ENCODE measurements around the gene GAMT. TPM values are rescaled to one million over a fixed set of nuclear protein-coding genes. Genes with fewer than 3 reads are reported as not detected.
A peak's percentile ranks its signal among the peaks of the same experiment; 100 is the strongest.

Gene GAMT
- total and polyA plus RNA-seq, 2 of the 13 experiments (the other 11 are each of a cell fraction or from before 2014, with no cell fraction given), result 115 to 124 TPM

DNA sequence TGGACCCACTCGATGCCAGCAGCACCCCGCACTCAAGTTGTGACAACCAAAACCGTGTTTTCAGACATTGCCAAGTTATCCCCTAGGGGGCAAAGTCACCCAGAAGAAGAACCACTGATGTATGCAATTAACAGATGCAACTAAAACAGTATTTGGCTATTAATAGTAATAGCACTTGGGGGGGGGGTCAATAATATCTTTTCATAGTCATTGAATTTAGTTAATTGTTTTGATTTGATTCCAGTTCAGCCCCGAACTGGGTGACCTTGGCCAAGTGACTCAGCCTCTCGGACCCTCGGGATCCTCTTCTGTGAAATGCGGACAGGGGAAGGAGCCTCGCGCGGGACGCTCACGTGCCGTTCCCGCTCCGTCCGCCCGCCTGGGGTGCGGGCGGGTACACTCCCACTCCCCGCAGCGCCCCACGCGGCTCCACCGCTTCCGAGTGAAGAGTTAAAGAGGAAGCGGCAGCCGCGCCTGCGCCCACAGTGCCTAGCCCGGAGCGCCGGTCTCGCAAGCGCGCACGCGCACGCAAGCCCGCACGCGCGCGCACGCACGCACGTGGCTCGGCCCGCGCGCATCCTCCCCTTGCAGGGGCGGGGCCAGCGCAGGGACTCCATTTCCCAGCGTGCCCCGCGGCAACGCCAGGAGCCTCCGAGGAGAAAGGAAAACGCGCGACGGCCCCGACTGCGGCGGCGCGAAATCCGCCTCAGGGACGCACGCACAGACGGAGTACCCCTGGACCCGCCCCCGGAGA lies 5.6 kb upstream of the GAMT start (continued):
- TF ChIP-seq, protein P1, sequence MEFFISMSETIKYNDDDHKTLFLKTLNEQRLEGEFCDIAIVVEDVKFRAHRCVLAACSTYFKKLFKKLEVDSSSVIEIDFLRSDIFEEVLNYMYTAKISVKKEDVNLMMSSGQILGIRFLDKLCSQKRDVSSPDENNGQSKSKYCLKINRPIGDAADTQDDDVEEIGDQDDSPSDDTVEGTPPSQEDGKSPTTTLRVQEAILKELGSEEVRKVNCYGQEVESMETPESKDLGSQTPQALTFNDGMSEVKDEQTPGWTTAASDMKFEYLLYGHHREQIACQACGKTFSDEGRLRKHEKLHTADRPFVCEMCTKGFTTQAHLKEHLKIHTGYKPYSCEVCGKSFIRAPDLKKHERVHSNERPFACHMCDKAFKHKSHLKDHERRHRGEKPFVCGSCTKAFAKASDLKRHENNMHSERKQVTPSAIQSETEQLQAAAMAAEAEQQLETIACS (CRISPR knock-in tag; IDR thresholded peaks at IDR 0.05), result peak; percentile 98
- TF ChIP-seq, protein P2, sequence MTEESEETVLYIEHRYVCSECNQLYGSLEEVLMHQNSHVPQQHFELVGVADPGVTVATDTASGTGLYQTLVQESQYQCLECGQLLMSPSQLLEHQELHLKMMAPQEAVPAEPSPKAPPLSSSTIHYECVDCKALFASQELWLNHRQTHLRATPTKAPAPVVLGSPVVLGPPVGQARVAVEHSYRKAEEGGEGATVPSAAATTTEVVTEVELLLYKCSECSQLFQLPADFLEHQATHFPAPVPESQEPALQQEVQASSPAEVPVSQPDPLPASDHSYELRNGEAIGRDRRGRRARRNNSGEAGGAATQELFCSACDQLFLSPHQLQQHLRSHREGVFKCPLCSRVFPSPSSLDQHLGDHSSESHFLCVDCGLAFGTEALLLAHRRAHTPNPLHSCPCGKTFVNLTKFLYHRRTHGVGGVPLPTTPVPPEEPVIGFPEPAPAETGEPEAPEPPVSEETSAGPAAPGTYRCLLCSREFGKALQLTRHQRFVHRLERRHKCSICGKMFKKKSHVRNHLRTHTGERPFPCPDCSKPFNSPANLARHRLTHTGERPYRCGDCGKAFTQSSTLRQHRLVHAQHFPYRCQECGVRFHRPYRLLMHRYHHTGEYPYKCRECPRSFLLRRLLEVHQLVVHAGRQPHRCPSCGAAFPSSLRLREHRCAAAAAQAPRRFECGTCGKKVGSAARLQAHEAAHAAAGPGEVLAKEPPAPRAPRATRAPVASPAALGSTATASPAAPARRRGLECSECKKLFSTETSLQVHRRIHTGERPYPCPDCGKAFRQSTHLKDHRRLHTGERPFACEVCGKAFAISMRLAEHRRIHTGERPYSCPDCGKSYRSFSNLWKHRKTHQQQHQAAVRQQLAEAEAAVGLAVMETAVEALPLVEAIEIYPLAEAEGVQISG (CRISPR knock-in tag; IDR thresholded peaks at IDR 0.05), result peak; percentile 90
- TF ChIP-seq MXI1 (IDR thresholded peaks at IDR 0.05; ENCODE audit: borderline replicate concordance, low read depth, low read length) (peak; percentile 90; the same call in 2 of the 3 replicates), ZBTB38 (CRISPR knock-in tag; IDR thresholded peaks at IDR 0.05) (peak; percentile 44; the same call in 1 of the 2 replicates), YEATS2 (CRISPR knock-in tag; IDR thresholded peaks at IDR 0.05; ENCODE audit: borderline replicate concordance) (peak; percentile 3; the same call in 1 of the 2 replicates), ZNF7 (CRISPR knock-in tag; IDR thresholded peaks at IDR 0.05) (no peak), PPARG (CRISPR knock-in tag; conservative IDR thresholded peaks at IDR 0.05) (0 out of 2 replicates have a peak, but pooled peaks have one; percentile 43), HNRNPK (IDR thresholded peaks at IDR 0.05; ENCODE audit: low read depth, low read length, poor library complexity, severe bottlenecking) (peak; percentile 16), GFI1 (CRISPR knock-in tag; IDR thresholded peaks at IDR 0.05; ENCODE audit: borderline replicate concordance) (0 out of 2 replicates have a peak, but pooled peaks have one; percentile 18), ZNF660 (CRISPR knock-in tag; IDR thresholded peaks at IDR 0.05; ENCODE audit: borderline replicate concordance, low read depth) (no peak), ZSCAN29 (CRISPR knock-in tag; conservative IDR thresholded peaks at IDR 0.05) (no peak), MYPOP (CRISPR knock-in tag; IDR thresholded peaks at IDR 0.05) (0 out of 2 replicates have a peak, but pooled peaks have one; percentile 72), GABPB1 (CRISPR knock-in tag; IDR thresholded peaks at IDR 0.05) (peak; percentile 84), HNRNPLL (IDR thresholded peaks at IDR 0.05; ENCODE audit: low read depth, low read length, poor library complexity, severe bottlenecking) (peak; percentile 79), MAFK (conservative IDR thresholded peaks at IDR 0.05 in 1 of 2, IDR thresholded peaks at IDR 0.05 in 1 of 2; ENCODE audit: low read length in 2 of 2) (no peak), EED (CRISPR knock-in tag; IDR thresholded peaks at IDR 0.05) (no peak), ZNF3 (CRISPR knock-in tag; IDR thresholded peaks at IDR 0.05) (no peak)
- TF ChIP-seq, protein P3, sequence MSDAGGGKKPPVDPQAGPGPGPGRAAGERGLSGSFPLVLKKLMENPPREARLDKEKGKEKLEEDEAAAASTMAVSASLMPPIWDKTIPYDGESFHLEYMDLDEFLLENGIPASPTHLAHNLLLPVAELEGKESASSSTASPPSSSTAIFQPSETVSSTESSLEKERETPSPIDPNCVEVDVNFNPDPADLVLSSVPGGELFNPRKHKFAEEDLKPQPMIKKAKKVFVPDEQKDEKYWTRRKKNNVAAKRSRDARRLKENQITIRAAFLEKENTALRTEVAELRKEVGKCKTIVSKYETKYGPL (CRISPR knock-in tag; IDR thresholded peaks at IDR 0.05), result no peak
- TF ChIP-seq, protein P4, sequence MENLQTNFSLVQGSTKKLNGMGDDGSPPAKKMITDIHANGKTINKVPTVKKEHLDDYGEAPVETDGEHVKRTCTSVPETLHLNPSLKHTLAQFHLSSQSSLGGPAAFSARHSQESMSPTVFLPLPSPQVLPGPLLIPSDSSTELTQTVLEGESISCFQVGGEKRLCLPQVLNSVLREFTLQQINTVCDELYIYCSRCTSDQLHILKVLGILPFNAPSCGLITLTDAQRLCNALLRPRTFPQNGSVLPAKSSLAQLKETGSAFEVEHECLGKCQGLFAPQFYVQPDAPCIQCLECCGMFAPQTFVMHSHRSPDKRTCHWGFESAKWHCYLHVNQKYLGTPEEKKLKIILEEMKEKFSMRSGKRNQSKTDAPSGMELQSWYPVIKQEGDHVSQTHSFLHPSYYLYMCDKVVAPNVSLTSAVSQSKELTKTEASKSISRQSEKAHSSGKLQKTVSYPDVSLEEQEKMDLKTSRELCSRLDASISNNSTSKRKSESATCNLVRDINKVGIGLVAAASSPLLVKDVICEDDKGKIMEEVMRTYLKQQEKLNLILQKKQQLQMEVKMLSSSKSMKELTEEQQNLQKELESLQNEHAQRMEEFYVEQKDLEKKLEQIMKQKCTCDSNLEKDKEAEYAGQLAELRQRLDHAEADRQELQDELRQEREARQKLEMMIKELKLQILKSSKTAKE (CRISPR knock-in tag; IDR thresholded peaks at IDR 0.05; ENCODE audit: borderline replicate concordance), result no peak

Measured in HepG2 (cell line).